HG03565 (cell line): ENCODE measurements around the gene PPP1R14C.

ENCODE experiments used
- ATAC-seq: cut with Tn5 transposase; IDR thresholded peaks from one replicate; pipeline ENCODE4 v1.9.1; 2021; ENCODE audit warnings: mild to moderate bottlenecking, moderate library complexity; ENCODE audit not compliant: unreplicated experiment

The PPP1R14C gene

GRCh38 chr6:150189122-150189521 is 46.3 kb downstream of the PPP1R14C start:
- ATAC-seq, result no peak

- no peak for ATAC-seq
Observed at GRCh38 chr6:150191809-150192208, 49.0 kb downstream of the PPP1R14C start.

GRCh38 chr6:150194195-150194594 is 51.4 kb downstream of the PPP1R14C start:
- no peak for ATAC-seq

GRCh38 chr6:150195996-150196417 is 53.2 kb downstream of the PPP1R14C start:
- ATAC-seq, result no peak

GRCh38 chr6:150196942-150197745 is 54.3 kb downstream of the PPP1R14C start:
- no peak for ATAC-seq

- no peak for ATAC-seq
Observed at GRCh38 chr6:150198532-150198931, 55.7 kb downstream of the PPP1R14C start.

GRCh38 chr6:150199241-150199640 is 56.4 kb downstream of the PPP1R14C start:
- no peak for ATAC-seq

GRCh38 chr6:150200428-150201100 is 57.7 kb downstream of the PPP1R14C start:
- ATAC-seq, result no peak

- ATAC-seq, result no peak
Observed at GRCh38 chr6:150201285-150201684, 58.4 kb downstream of the PPP1R14C start.

GRCh38 chr6:150201772-150202329 is 59.0 kb downstream of the PPP1R14C start:
- no peak for ATAC-seq

GRCh38 chr6:150202404-150202803 is 59.6 kb downstream of the PPP1R14C start:
- ATAC-seq, result no peak

GRCh38 chr6:150202934-150203333 is 60.1 kb downstream of the PPP1R14C start:
- no peak for ATAC-seq

GRCh38 chr6:150203378-150203777 is 60.5 kb downstream of the PPP1R14C start:
- no peak for ATAC-seq

GRCh38 chr6:150203871-150204545 is 61.2 kb downstream of the PPP1R14C start:
- ATAC-seq, result no peak

- no peak for ATAC-seq
Observed at GRCh38 chr6:150204705-150205472, 62.0 kb downstream of the PPP1R14C start.

- ATAC-seq, result no peak
Observed at GRCh38 chr6:150207931-150208570, 65.2 kb downstream of the PPP1R14C start.

GRCh38 chr6:150208611-150209352 is 65.9 kb downstream of the PPP1R14C start:
- no peak for ATAC-seq

- ATAC-seq, result no peak
Observed at GRCh38 chr6:150209415-150209814, 66.6 kb downstream of the PPP1R14C start.

- ATAC-seq, result no peak
Observed at GRCh38 chr6:150211700-150212511, 69.1 kb downstream of the PPP1R14C start.
